ENCODE data around the gene CRACR2B. TPM values are rescaled to one million over a fixed set of nuclear protein-coding genes. Genes with fewer than 3 reads are reported as not detected.
A peak's percentile ranks its signal among the peaks of the same experiment; 100 is the strongest.

CRACR2B gene
- polyA plus RNA-seq, 3 donors = 1.0 to 11.0 (median 1.4) TPM

DNA sequence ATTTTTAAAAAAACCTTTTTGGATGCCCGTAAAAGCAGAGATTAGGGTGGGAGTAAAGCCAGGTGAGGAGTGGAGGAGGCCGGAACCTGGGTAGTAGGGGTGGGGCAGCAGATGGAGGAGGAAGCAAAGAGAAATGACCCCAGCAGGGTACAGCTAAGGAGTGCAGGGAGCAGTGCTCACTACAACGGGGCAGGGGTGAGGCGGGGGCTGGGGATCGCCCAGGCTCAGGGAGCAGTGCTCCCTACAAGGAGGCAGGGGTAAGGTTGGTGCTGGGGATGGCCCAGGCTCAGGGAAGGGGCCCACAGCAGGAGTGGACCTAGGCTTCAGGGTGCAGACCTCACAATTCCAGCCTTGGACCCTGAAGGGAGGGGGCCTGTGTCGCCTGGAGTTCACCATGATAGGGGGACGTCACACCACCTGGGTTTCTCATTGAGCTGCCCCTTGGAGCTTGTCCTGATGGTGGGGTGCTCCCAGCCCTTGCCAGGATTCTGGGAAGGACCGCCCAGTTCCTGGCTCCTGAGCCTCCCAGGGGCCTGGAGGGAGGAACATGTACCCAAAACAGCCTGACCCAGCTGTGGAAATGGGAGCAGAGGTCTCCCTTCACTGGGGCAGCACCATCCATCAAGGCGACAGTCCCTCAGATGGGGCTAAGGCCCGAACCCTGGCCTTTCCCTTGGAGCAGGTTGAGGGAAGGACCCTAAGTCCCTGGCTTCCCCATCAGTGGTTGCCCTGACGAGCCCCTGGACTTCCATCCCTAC lies 11.9 kb upstream of the CRACR2B start:
- Histone ChIP-seq H3K4me3 (replicated peaks in 1 of 3; ENCODE audit: low read depth in 2 of 3, low read length in 3 of 3) (no peak overlapping the region), H3K9me3 (replicated peaks in 1 of 2; ENCODE audit: control insufficient read depth in 1 of 2, insufficient read depth in 1 of 2, low read length in 2 of 2) (no peaks in the 10 kb centered on the region), H3K9ac (ENCODE audit: insufficient read depth, low read length, poor library complexity, severe bottlenecking) (no peak overlapping the region), H3K27me3 (ENCODE audit: control insufficient read depth in 2 of 2, insufficient read depth in 2 of 2, low read length in 2 of 2) (no peaks in the 10 kb centered on the region), H3K79me2 (ENCODE audit: insufficient read depth, low read length) (peaks cover 31% of the 10 kb centered on the region), H3K4me1 (ENCODE audit: control insufficient read depth in 1 of 2, insufficient read depth in 2 of 2, low read length in 2 of 2) (peaks cover 19 to 30% of the 10 kb centered on the region in 2 donors), H3K4me2 (replicated peaks; ENCODE audit: extremely low read depth, low read length, poor library complexity, severe bottlenecking) (no peak overlapping the region), H4K20me1 (ENCODE audit: insufficient read depth, low read length) (peaks cover 38% of the 10 kb centered on the region), H3K36me3 (replicated peaks in 1 of 2; ENCODE audit: control insufficient read depth in 1 of 2, insufficient read depth in 2 of 2, low read length in 2 of 2) (peaks cover 23 to 29% of the 10 kb centered on the region in 2 donors), H3K27ac (ENCODE audit: low read depth in 1 of 2, low read length in 2 of 2) (no peak overlapping the region), H2AFZ (ENCODE audit: insufficient read depth, low read depth, low read length, poor library complexity, severe bottlenecking) (no peak overlapping the region)
- DNase-seq = no peak
- Mint-ChIP-seq H3K27me3 (ENCODE audit: low read depth in 3 of 3) (peaks cover 0 to 10% (median 2%) of the 10 kb centered on the region in 3 donors), H3K9me3 (no peaks in the 10 kb centered on the region), H3K4me1 (peaks cover 18% of the 10 kb centered on the region), H3K4me3 (no peak overlapping the region), H3K27ac (peak overlapping the region in 1 of 7 donors; percentile 3), H3K36me3 (peaks cover 23 to 31% of the 10 kb centered on the region in 2 donors)
- WGBS (ENCODE audit: insufficient coverage) = 96% methylated on average over 8 of the region's 11 CpGs
- intact Hi-C loops (cut with micrococcal nuclease) = no loop called here
- TF ChIP-seq CTCF (IDR thresholded peaks at IDR 0.05) = no peak

DNA sequence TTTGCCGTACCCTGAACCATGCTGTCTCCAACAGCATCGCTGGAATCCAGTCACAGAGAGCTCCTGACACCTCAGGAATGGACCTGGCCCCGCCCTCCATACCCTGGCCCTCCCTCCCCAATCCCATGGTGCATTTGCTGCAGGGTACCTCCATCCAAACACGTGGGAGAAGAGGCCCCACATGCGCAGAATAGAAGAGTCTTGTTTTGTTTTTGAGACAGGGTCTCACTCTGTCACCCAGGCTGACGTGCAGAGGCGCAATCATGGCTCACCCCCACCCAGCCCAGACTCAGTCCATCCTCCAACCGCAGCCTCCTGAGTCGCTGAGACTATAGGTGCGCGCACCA lies 11.3 kb upstream of the CRACR2B start:
- H3K9me3 ChIP-seq (replicated peaks in 1 of 2; ENCODE audit: control insufficient read depth in 1 of 2, insufficient read depth in 1 of 2, low read length in 2 of 2) = no peaks in the 10 kb centered on the region
- H3K27me3 Mint-ChIP-seq (ENCODE audit: low read depth in 3 of 3) = peaks cover 0 to 10% (median 2%) of the 10 kb centered on the region in 3 donors
- H3K79me2 ChIP-seq (ENCODE audit: insufficient read depth, low read length) = peaks cover 31% of the 10 kb centered on the region
- H3K4me3 Mint-ChIP-seq = no peak overlapping the region
- no peak overlapping the region for H3K27ac ChIP-seq (ENCODE audit: low read depth in 1 of 2, low read length in 2 of 2)
- 86% methylated on average over 2 of the region's 11 CpGs for WGBS (ENCODE audit: insufficient coverage)
- no peaks in the 10 kb centered on the region for H3K9me3 Mint-ChIP-seq
- DNase-seq = no peak
- H3K4me3 ChIP-seq (replicated peaks in 1 of 3; ENCODE audit: low read depth in 2 of 3, low read length in 3 of 3) = no peak overlapping the region
- intact Hi-C loops (cut with micrococcal nuclease) = no loop called here
- peaks cover 23 to 26% of the 10 kb centered on the region in 2 donors for H3K36me3 ChIP-seq (replicated peaks in 1 of 2; ENCODE audit: control insufficient read depth in 1 of 2, insufficient read depth in 2 of 2, low read length in 2 of 2)
- H3K27me3 ChIP-seq (ENCODE audit: control insufficient read depth in 2 of 2, insufficient read depth in 2 of 2, low read length in 2 of 2) = no peaks in the 10 kb centered on the region
- no peak overlapping the region for H3K9ac ChIP-seq (ENCODE audit: insufficient read depth, low read length, poor library complexity, severe bottlenecking)
- TF ChIP-seq CTCF (IDR thresholded peaks at IDR 0.05) = no peak
- H3K36me3 Mint-ChIP-seq = peaks cover 20 to 30% of the 10 kb centered on the region in 2 donors
- peaks cover 38% of the 10 kb centered on the region for H4K20me1 ChIP-seq (ENCODE audit: insufficient read depth, low read length)
- H3K27ac Mint-ChIP-seq = peak overlapping the region in 1 of 7 donors; percentile 3
- no peak overlapping the region for H2AFZ ChIP-seq (ENCODE audit: insufficient read depth, low read depth, low read length, poor library complexity, severe bottlenecking)
- H3K4me2 ChIP-seq (replicated peaks; ENCODE audit: extremely low read depth, low read length, poor library complexity, severe bottlenecking) = no peak overlapping the region
- peaks cover 18% of the 10 kb centered on the region for H3K4me1 Mint-ChIP-seq
- H3K4me1 ChIP-seq (ENCODE audit: control insufficient read depth in 1 of 2, insufficient read depth in 2 of 2, low read length in 2 of 2) = peaks cover 20 to 30% of the 10 kb centered on the region in 2 donors
